ENCODE measurements around the gene SMCO4.
A peak's percentile ranks its signal among the peaks of the same experiment; 100 is the strongest.

SMCO4 gene

GRCh38 chr11:93498641-93499040, 44.5 kb downstream of the SMCO4 start:
- no peak for DNase-seq

DNA sequence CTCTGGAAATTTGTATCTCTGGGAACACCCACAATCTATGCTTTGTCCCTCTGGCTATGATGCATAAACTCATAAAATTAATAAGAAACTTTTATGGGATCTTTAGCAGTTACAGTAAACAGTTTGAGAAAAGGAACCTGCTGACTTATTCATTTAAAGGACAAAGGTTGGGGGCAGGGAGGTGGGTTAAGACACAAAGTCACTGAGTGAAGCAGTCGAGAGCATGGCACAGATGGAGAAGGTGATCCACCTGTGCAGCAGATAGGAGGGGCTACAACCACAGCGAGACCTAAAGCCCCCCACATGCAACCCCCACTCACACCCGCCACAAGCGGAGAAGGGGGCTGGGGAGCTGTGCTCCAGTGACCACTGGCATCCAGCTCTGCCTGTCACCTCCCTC, 45.0 kb downstream of the SMCO4 start:
- no peak for DNase-seq

DNA sequence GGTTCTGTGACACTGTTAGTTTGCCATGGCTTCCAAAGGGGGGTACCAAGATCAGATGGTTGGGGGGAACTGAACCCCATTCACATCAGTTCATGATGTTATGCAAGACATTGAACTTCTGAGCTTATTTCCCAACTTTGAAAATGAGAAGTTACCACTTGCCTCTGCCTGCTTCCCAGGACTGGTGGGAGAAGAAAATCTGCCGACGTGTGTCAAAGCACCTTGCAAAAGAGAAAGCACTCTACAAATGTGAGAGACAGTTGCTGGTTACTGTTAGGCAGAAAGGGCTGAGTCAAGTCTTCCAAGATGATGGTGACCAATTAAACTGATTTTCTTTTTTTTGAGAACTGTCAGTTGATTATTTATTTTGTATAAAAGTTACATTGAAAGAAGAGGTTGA, 45.6 kb downstream of the SMCO4 start:
- DNase-seq = no peak

GRCh38 chr11:93494357-93494756, 48.8 kb downstream of the SMCO4 start:
- DNase-seq = peak; percentile 74

GRCh38 chr11:93493252-93493897, 49.8 kb downstream of the SMCO4 start:
- DNase-seq = no peak

DNA sequence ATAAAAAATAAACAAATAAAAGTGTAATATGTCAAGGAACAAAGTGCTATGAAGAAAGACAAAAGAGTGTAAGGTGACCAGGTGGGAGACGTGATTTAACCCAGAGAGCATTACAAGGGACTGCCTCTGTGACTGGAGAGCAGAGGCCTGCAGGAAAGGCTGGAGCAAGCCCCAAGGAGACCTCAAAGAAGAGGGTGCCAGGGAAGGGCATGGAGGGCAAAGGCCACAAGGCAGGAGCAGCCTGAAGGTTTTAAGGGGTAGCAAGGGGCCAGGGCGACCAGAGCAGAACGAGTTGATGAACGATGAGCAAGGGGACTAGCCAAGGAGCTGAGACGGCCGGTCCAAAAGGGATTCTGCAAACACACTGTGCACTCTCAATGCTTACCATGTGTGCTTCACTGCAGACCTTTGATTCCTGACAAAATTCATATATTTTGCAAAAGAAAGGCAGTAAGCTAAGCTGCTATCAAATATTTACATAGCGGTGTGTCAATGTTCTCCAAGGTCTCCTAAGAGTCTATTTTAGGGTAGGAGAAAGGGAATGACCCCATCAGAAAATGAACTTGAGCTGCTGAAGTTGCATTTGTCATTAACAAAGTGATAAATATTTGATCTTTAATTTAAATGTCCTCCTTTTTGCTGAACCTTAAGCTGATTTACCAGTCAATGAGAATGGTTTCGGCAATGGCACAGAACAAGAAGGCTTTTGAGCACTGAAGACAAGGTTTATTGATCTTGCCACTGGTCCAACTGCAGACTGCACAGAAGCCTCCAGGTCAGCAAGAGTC, 50.5 kb downstream of the SMCO4 start:
- no peak for DNase-seq

DNA sequence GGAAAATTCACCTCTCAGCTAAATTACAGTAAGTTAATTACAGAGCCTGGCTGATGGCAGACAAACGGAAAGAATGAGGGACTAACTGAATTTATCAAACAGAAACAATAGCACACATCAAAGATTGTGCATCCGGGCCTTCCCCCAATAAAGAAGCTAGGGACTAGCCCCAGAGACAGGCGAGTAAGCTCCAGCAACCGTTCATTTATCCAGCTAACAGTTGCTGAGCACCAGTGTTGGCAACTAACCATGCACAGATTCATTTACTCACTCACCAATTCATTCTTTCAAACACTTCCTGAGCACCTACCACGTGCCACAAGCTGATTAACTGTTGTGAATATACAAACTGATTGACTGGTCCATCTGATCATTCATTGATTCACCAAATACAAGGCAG, 51.2 kb downstream of the SMCO4 start:
- no peak for DNase-seq

- no peak for DNase-seq
Observed at GRCh38 chr11:93490996-93491618, 52.1 kb downstream of the SMCO4 start.

GRCh38 chr11:93489841-93490240, 53.4 kb downstream of the SMCO4 start:
- DNase-seq = no peak

GRCh38 chr11:93487032-93487483, 56.1 kb downstream of the SMCO4 start:
- DNase-seq = no peak

GRCh38 chr11:93485983-93486382, 57.2 kb downstream of the SMCO4 start:
- DNase-seq = no peak

DNA sequence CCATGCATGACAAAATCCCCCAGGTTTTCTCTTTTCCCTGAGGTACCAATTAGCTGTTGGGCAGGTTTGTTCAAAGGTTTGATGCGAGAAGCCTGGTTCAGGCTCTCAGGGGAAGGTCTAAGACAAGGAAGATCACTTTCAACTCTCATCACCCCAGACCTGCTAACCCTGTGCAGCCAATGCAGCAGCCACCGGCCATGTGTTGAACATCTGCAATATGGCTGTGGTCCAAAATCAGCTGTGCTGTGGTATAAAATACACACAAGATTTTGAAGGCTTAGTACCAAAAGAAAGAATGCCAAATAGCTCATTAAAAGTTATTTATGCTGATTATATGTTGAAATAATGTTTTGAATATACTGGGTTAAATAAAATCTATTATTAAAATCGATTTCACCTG, 58.5 kb downstream of the SMCO4 start:
- DNase-seq = no peak

- no peak for DNase-seq
Observed at GRCh38 chr11:93482556-93482955, 60.6 kb downstream of the SMCO4 start.

DNA sequence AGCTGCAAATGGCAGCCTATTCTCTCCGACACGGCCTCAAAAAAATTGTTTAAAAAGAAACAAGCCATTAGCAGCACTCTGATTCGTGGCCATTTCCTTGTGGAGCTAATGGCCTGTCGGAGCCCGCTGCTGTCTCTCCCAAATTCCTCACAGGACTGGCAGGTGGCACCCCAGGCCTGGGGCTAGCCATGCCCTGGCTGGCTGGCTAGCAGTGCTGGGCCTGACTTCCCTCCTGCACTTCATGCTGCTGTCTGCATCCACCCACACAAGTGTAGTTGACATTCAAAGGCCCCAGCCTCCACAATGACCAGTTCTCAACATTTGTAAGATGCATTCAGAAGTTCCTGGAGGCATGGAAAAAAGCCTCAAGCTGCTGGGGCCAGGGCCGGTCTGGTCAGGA, 61.5 kb downstream of the SMCO4 start:
- no peak for DNase-seq

DNA sequence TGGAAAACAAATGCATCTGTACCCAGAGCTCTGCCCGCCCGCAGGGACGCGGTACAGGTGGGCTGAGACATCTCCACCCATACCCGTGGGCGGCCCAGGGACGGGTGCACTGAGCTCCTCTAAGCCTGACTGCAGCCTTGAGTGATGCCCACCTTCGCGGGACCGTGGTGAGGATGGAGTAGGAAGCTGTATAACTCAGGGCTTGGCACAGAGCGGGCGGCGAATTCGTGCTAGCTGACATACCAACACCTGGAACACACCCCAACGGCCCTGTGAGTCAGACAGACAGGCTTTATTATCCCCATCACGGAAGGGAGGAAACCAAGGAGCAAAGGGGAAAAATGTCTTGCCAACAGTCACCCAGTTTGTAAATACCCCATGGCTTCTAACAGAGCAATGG, 61.9 kb downstream of the SMCO4 start:
- DNase-seq = no peak

DNA sequence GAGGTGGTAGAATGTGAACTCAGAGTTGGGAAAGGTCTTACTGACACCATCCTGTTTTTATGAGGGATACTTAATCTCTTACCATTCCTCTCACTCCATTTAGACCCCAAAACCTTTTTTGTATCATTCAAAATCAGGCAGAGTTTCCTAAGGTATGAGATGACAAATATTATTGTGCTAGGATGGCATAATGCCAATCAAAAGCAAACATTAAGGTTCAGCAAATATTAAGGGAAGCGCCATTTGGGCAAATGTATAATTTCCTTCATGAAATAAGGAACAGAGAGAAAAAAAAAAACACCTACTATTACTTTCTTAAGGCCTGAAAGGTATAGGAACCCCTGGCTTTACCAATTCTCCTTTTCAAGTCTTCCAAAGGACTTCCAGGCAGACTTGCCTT, 62.4 kb downstream of the SMCO4 start:
- DNase-seq = no peak

DNA sequence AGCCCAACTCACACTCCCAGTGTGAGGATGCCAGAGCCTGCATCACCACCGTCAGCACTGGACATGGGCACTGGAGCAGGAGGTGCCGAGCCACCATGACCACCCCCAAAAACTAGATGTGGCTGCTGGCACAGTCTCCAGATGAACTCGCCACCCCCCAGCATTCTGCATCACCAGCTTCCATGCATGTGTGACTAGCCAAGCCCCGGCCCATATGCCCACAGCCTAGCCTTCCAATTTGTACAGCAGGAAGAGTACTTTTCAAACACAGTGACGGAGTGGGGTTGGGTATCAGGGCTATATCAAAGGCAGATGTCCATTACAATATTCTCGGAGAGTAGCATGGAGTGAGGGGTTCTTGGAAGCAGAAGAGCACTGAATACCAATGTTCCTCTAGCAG, 62.9 kb downstream of the SMCO4 start:
- DNase-seq = no peak

DNA sequence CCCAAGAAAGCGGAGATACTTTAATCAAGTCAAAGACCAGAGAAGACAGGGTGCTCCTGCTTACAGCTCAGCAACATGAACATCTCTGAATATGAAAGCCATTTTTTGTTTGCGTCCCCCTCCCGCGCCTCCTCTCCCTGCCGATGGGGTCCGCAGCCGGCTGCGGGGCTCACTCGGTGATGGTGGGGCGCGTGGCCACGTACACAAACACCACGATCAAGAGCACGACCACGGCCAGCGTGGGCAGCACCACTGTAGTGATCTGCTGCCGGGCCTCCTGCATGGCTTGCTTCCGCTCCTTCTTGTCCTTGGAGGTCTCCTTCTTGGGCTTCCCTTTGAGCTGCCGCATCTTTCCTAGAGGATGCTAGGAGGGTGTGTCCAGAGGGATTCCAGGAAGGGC, 64.3 kb downstream of the SMCO4 start:
- DNase-seq = no peak

DNA sequence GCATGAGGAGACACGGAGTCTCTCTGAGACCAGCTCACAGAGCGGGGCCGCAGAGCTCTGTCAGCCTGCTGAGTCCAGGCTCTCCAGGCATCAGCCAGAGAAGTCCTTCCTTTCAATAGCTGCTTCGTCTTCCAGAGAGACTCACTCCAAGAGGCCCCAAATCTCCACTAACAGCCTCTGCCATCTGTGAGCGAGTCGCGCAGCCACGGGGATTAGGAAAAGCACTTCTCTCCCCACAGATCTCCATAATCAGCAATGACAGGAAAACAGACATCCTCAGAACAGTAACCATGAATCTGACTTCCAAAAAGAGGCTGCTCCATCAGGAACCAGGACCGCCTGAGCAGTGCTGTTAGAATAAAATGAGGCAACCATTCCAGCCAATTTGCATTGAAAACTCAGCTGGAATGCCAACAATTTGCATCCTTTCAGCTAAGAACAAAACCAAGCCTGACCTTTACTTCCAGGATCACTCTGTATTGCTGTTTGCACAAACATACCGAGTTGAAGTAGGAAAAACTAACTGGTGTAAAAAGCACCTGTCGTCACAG, 65.4 kb downstream of the SMCO4 start:
- DNase-seq = no peak

DNA sequence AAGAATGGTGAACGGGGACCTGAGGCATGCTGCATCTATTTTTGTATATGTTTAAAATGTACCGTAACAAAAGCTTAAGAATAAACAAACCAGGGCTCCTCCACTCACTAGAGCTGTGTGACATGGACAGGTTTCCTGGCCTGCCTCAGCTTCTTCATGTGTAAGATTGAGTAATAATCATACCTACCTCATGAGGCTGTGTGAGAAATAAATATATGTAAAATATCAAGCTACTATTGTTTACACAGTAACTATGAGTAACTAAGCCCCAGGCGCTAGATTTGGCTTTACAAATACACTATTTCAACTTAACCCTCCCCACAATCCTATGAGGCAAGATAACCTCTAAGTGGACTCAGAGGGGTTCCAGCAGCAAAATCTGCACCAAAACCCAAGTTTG, 66.4 kb downstream of the SMCO4 start:
- DNase-seq = no peak

GRCh38 chr11:93474123-93474522, 69.1 kb downstream of the SMCO4 start:
- DNase-seq = no peak

DNA sequence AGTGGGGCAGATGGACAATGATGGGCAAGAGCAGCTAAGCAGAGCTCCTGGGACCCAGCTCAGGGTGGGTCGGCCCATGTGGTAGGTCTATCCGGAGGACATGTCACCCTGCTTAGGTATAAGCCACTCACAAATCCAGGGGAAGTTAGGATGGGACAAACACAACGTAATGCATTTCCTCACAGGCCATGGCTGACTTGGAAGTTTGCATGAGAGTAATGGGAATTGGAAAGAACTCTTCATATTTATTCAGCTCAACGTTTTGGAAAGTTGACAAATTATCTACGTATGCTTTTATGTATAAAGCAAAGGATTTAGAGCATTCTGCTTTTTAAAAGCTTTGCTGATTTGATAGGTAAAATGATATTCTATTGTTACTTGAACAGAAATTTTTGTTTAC, 74.9 kb downstream of the SMCO4 start:
- DNase-seq = no peak

GRCh38 chr11:93467054-93467453, 76.1 kb downstream of the SMCO4 start:
- no peak for DNase-seq
